Right lobe of liver (tissue), 6 donors: ENCODE results near the gene KCNC1. TPM values are rescaled to one million over a fixed set of nuclear protein-coding genes. Genes with fewer than 3 reads are reported as not detected.
A peak's percentile ranks its signal among the peaks of the same experiment; 100 is the strongest.

ENCODE experiments used
- ATAC-seq, 4 donors: fragments of 200-7000 bp; cut with Tn5 transposase; one replicate each; pipeline ENCODE4 v1.9.1; 2020; ENCODE audit warnings: mild to moderate bottlenecking in 4 of 4, moderate library complexity in 4 of 4
- DNase-seq, 3 donors: peaks; one replicate each; pipeline ENCODE4 v3.0.0-alpha.2; 2020
- H3K27ac ChIP-seq, 3 donors: fragments of 200-600 bp; one replicate each; pipeline ENCODE4 v1.8.0; 2022
- H3K27me3 ChIP-seq, 2 donors: fragments of 200-600 bp; one replicate each; pipeline ENCODE4 v1.8.0; 2022
- H3K36me3 ChIP-seq, 4 donors: fragments of 200-600 bp; sonication (generic) in 1 of 4; one replicate each; pipeline versions ENCODE4 v1.5.1 to v1.8.0; 2017 to 2022; ENCODE audit warnings: control low read depth in 1 of 4
- H3K4me1 ChIP-seq, 4 donors: fragments of 200-600 bp; sonication (generic) in 1 of 4; one replicate each; pipeline versions ENCODE4 v1.5.1 to v1.8.0; 2017 to 2022; ENCODE audit warnings: control low read depth in 1 of 4
- H3K4me3 ChIP-seq, 3 donors: fragments of 200-600 bp; one replicate each; pipeline ENCODE4 v1.8.0; 2022
- H3K9me3 ChIP-seq, 4 donors: fragments of 200-600 bp; sonication (generic) in 1 of 4; one replicate each; pipeline versions ENCODE4 v1.5.1 to v1.8.0; 2017 to 2022; ENCODE audit warnings: control low read depth in 1 of 4
- POLR2A ChIP-seq: fragments of 450-650 bp; IDR thresholded peaks from one replicate; pipeline ENCODE4 v1.6.1; 2017; ENCODE audit warnings: antibody characterized with exemption, mild to moderate bottlenecking
- WGBS: methylation state at CpG from one replicate; pipeline ENCODE4 v1.1.6; 2018; ENCODE audit warnings: low coverage, low lambda C conversion rate; ENCODE audit not compliant: insufficient coverage; ENCODE audit errors: missing lambda C conversion rate; 5-methylcytosine and 5-hydroxymethylcytosine counted together
- intact Hi-C, 2 donors: fragments of 100-400 bp; cut with DNase I; formaldehyde crosslinking; loops; one replicate each; pipeline versions ENCODE4 v1.11.2 to v1.14.1; 2022
- total RNA-seq, 6 experiments: library from RNA; depleted of rRNA in 2 of 6; stranded (reverse); fragments of >200 nt in 2 of 6; fragmentation: NEBNext Ultra II Directional in 3 of 6; extraction: Animal tissue kit (Norgen Biotek cat#: 25700) in 3 of 6; gene quantifications; one replicate each; pipeline versions ENCODE4 v1.1.0 to v1.2.4, GENCODE V29; 2016 to 2023
- TF ChIP-seq, protein P1 (sequence below), 4 donors: fragments of 200-600 bp in 3 of 4; fragments of 450-650 bp in 1 of 4; IDR thresholded peaks; one replicate each; pipeline versions ENCODE4 v1.5.1 to v1.8.0; 2016 to 2022; ENCODE audit warnings: antibody characterized with exemption in 4 of 4, mild to moderate bottlenecking in 2 of 4
- donor health status: DM: no; HTN: yes; CAD: no.
- donor health status: DM: no; HTN: no; CAD: no.
- donor health status: DM: no; HTN: no; CAD: no.
- donor health status: DM: no; HTN: yes; CAD: no.
- donor health status: DM: no; HTN: yes; CAD: no.

Gene KCNC1
- total RNA-seq, 6 experiments from 2014 or later = not detected

- H3K36me3 ChIP-seq = no peaks in the 10 kb centered on the region
- 79% methylated on average over 6 of the region's 20 CpGs for WGBS
- no peak overlapping the region for H3K4me3 ChIP-seq
- DNase-seq (peak in 1 of 3 donors; percentile 29), ATAC-seq (no peak)
- TF ChIP-seq, protein P1, sequence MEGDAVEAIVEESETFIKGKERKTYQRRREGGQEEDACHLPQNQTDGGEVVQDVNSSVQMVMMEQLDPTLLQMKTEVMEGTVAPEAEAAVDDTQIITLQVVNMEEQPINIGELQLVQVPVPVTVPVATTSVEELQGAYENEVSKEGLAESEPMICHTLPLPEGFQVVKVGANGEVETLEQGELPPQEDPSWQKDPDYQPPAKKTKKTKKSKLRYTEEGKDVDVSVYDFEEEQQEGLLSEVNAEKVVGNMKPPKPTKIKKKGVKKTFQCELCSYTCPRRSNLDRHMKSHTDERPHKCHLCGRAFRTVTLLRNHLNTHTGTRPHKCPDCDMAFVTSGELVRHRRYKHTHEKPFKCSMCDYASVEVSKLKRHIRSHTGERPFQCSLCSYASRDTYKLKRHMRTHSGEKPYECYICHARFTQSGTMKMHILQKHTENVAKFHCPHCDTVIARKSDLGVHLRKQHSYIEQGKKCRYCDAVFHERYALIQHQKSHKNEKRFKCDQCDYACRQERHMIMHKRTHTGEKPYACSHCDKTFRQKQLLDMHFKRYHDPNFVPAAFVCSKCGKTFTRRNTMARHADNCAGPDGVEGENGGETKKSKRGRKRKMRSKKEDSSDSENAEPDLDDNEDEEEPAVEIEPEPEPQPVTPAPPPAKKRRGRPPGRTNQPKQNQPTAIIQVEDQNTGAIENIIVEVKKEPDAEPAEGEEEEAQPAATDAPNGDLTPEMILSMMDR (IDR thresholded peaks at IDR 0.05) = no peak
- TF ChIP-seq POLR2A = no peak
- no peaks in the 10 kb centered on the region for H3K27me3 ChIP-seq
- H3K27ac ChIP-seq = no peak overlapping the region
- no peaks in the 10 kb centered on the region for H3K9me3 ChIP-seq
- H3K4me1 ChIP-seq = peaks cover 0 to 3% (median 1%) of the 10 kb centered on the region in 4 donors
- intact Hi-C loops = no loop called here
These were observed 10.6 kb downstream of the KCNC1 start for GRCh38 chr11:17745023-17745772.

DNA sequence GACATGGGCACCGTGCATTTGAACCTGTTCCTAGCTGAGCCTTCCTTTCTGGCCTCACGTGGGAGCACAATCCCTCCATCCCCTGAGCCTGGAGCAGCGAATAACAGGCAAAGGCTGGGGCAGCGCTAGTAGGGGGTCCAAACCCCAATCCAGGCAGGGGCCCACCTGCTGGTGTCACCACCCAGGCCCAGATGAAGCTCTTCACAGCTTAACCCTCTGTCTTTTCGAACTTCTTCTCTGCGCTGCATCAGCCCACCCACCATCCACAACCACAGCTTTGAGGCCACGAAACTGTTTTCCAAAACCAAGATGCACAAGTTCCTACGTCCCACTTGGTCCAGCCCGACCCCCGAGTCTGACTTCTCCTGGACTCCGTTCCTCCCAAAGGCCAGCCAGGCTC, 11.5 kb downstream of the KCNC1 start:
- intact Hi-C loops = no loop called here
- Histone ChIP-seq H3K27me3 (no peaks in the 10 kb centered on the region), H3K4me1 (peaks cover 0 to 11% (median 4%) of the 10 kb centered on the region in 4 donors), H3K9me3 (no peaks in the 10 kb centered on the region), H3K4me3 (no peak overlapping the region), H3K27ac (no peak overlapping the region), H3K36me3 (no peaks in the 10 kb centered on the region)
- DNase-seq (no peak), ATAC-seq (no peak)
- 80% methylated on average over 7 of the region's 11 CpGs for WGBS
- TF ChIP-seq, protein P1 (IDR thresholded peaks at IDR 0.05) = no peak

GRCh38 chr11:17747131-17747955, 12.8 kb downstream of the KCNC1 start:
- H3K4me3 ChIP-seq = no peak overlapping the region
- no peak for ATAC-seq
- H3K36me3 ChIP-seq = no peaks in the 10 kb centered on the region
- H3K27ac ChIP-seq = no peak overlapping the region
- TF ChIP-seq, protein P1 (IDR thresholded peaks at IDR 0.05) = no peak
- TF ChIP-seq POLR2A = no peak
- no peaks in the 10 kb centered on the region for H3K27me3 ChIP-seq
- intact Hi-C loops = no loop called here
- DNase-seq = peak in 1 of 3 donors; percentile 31
- peaks cover 0 to 18% (median 4%) of the 10 kb centered on the region in 4 donors for H3K4me1 ChIP-seq
- H3K9me3 ChIP-seq = no peaks in the 10 kb centered on the region
- WGBS = 66% methylated on average over 4 of the region's 19 CpGs

DNA sequence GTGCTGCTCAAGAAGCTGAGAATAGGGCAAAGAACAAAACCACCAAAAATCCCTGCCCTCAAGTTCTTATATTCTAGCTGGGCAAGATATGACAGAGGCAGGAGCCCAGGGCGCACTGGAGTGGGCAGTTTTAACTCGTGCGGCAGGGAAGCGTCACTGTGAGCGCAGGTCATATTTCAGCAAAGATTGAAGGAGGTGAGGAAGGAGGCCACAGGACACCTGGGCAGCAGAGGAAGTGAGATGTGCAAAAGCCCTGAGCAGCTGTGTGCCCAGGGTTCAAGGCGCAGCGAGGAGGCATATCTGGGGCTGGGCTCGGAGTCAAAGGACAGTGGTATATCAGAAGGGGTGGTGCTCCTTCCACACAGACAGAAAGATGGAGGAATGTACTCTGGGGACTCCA, 13.5 kb downstream of the KCNC1 start:
- no peak for TF ChIP-seq POLR2A
- TF ChIP-seq, protein P1 (IDR thresholded peaks at IDR 0.05) = no peak
- intact Hi-C loops = no loop called here
- 91% methylated on average over 3 of the region's 8 CpGs for WGBS
- H3K4me3 ChIP-seq = no peak overlapping the region
- no peaks in the 10 kb centered on the region for H3K27me3 ChIP-seq
- ATAC-seq (no peak), DNase-seq (no peak)
- peaks cover 0 to 18% (median 4%) of the 10 kb centered on the region in 4 donors for H3K4me1 ChIP-seq
- H3K36me3 ChIP-seq = no peaks in the 10 kb centered on the region
- no peak overlapping the region for H3K27ac ChIP-seq
- H3K9me3 ChIP-seq = no peaks in the 10 kb centered on the region
